Measurements from ENCODE around the gene MAGEA3.
"Not testable (repeated sequence)": the region's sequence is repeated elsewhere in the genome, so short reads cannot be mapped to it uniquely, and the experiment has no call there.

Gene MAGEA3

GRCh38 chrX:152735860-152736511 is 37.4 kb downstream of the MAGEA3 start:
- DNase-seq (ENCODE audit: low read depth in 2 of 3, low spot score in 1 of 3) = no peak

GRCh38 chrX:152736528-152736927 is 37.9 kb downstream of the MAGEA3 start:
- DNase-seq (ENCODE audit: low read depth in 2 of 3, low spot score in 1 of 3) = not testable (repeated sequence)

DNA sequence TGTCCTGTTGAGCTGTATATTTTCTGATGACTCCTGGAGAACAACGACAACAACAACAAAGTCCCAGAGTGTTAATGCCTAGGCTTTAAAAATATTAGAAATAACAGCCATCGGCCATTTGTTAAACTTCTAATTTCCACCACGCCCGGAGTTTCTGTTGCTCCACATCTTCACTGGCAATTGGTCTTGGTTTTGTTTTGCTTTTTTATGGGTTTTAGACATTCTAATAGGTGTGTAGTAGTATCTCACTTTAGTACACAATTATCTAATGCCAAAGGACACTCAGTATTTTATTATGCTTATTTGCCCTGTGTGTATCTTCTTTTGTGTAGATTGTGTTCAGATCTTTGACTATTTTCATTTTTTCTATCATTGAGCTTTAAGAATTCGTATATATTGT is 40.0 kb downstream of the MAGEA3 start:
- no peak for DNase-seq (ENCODE audit: low read depth in 2 of 3, low spot score in 1 of 3)
